Transverse colon (tissue), 4 donors: ENCODE measurements around the gene ADAMTS6. TPM values are rescaled to one million over a fixed set of nuclear protein-coding genes. Genes with fewer than 3 reads are reported as not detected.

Source experiments
- DNase-seq: peaks from one replicate; pipeline ENCODE4 v3.0.0-alpha.2; 2019
- H3K27ac ChIP-seq, 4 donors: fragments of 200-600 bp; sonication (generic); 2 replicates each; pipeline ENCODE4 v1.5.1; 2016 to 2018; ENCODE audit warnings: inconsistent platforms in 4 of 4
- H3K27me3 ChIP-seq: fragments of 200-600 bp; sonication (generic); 2 replicates; pipeline ENCODE4 v1.5.1; 2017; ENCODE audit warnings: inconsistent platforms
- H3K36me3 ChIP-seq, 4 donors: fragments of 200-600 bp; sonication (generic); 2 replicates each; pipeline ENCODE4 v1.5.1; 2017 to 2019; ENCODE audit warnings: inconsistent platforms in 4 of 4
- H3K4me1 ChIP-seq, 4 donors: fragments of 200-600 bp; sonication (generic); 2 replicates each; pipeline ENCODE4 v1.5.1; 2017 to 2020; ENCODE audit warnings: inconsistent platforms in 4 of 4
- H3K4me3 ChIP-seq, 4 donors: fragments of 200-600 bp; sonication (generic); 1 replicate in 1 of 4; 2 replicates in 3 of 4; pipeline versions ENCODE4 v1.5.1 to v1.6.1; 2017 to 2019; ENCODE audit warnings: inconsistent platforms in 4 of 4
- H3K9me3 ChIP-seq, 2 donors: fragments of 200-600 bp; sonication (generic); 2 replicates each; pipeline ENCODE4 v1.5.1; 2017 to 2019; ENCODE audit warnings: inconsistent platforms in 2 of 2
- EP300 ChIP-seq: sonication (generic); formaldehyde crosslinking; IDR thresholded peaks from one replicate; pipeline ENCODE4 v1.6.1; 2017; ENCODE audit warnings: antibody characterized with exemption, low read depth
- POLR2A ChIP-seq: fragments of 450-650 bp; IDR thresholded peaks from one replicate; pipeline ENCODE4 v1.6.1; 2016; ENCODE audit warnings: antibody characterized with exemption, mild to moderate bottlenecking, moderate library complexity
- POLR2AphosphoS5 ChIP-seq, 3 donors: sonication (generic); formaldehyde crosslinking; IDR thresholded peaks; one replicate each; pipeline ENCODE4 v1.6.1; 2016; ENCODE audit warnings: antibody characterized with exemption in 3 of 3
- WGBS, 2 donors: methylation state at CpG; one replicate each; pipeline ENCODE4 v1.1.5; 2018; ENCODE audit warnings: low coverage in 1 of 2; 5-methylcytosine and 5-hydroxymethylcytosine counted together
- in situ Hi-C, 4 donors: fragments of 200-750 bp; cut with MboI; loops; one replicate each; pipeline versions ENCODE4 v1.15.0 to v1.15.1; 2017; ENCODE audit warnings: low sequenced_read_pairs in 3 of 4, low pct_ligation_motif_present in 1 of 4, low pct_unique_long_range_greater_than_20kb in 1 of 4
- intact Hi-C: fragments of 100-400 bp; cut with DNase I; formaldehyde crosslinking; loops from one replicate; pipeline ENCODE4 v1.15.1; 2023; ENCODE audit warnings: low total_unique reads
- total RNA-seq, 4 donors: library from RNA; depleted of rRNA; stranded (reverse); fragments of >200 nt; gene quantifications; one replicate each; pipeline ENCODE4 v1.1.0, GENCODE V29; 2016
- TF ChIP-seq, protein P1 (sequence below), 5 experiments: fragments of 200-600 bp in 3 of 5; fragments of 450-650 bp in 2 of 5; sonication (generic) in 3 of 5; IDR thresholded peaks; 1 replicate in 2 of 5; 2 replicates in 3 of 5; pipeline ENCODE4 v1.5.1; 2016 to 2017; ENCODE audit warnings: antibody characterized with exemption in 5 of 5, inconsistent platforms in 3 of 5, mild to moderate bottlenecking in 2 of 5, moderate library complexity in 1 of 5

Gene ADAMTS6
- total RNA-seq, 4 donors from 2014 or later, result 0.96 to 2.2 (median 1.1) TPM; not detected in 1

GRCh38 chr5:65246741-65247140 lies 235.0 kb downstream of the ADAMTS6 start:
- TF ChIP-seq POLR2A, result no peak

DNA sequence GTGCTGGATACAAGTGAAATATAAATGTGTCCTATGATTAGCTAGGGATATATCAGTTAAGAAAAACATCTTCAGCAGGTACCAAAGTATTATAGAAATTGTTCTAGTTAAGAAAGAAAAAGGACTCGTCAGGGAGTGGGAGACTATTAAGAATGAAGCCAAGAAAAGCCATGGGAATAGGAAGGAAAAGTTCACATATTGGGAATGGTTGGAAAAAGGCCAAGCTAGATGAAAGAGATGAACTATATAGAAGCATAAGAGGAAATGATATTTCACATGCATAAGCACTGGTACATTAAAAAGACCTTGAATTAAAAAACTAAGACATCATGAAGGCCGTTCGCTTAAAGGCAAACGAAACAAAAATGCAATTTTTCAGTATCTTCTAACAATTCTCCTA lies 237.7 kb downstream of the ADAMTS6 start:
- peaks cover 0 to 3% (median under 1%) of the 10 kb centered on the region in 4 donors for H3K4me1 ChIP-seq
- H3K27me3 ChIP-seq, result no peaks in the 10 kb centered on the region
- DNase-seq, result no peak
- H3K36me3 ChIP-seq, result no peaks in the 10 kb centered on the region
- TF ChIP-seq POLR2A, result no peak
- TF ChIP-seq POLR2AphosphoS5 (IDR thresholded peaks at IDR 0.05), result no peak
- no peak for TF ChIP-seq EP300
- TF ChIP-seq, protein P1, sequence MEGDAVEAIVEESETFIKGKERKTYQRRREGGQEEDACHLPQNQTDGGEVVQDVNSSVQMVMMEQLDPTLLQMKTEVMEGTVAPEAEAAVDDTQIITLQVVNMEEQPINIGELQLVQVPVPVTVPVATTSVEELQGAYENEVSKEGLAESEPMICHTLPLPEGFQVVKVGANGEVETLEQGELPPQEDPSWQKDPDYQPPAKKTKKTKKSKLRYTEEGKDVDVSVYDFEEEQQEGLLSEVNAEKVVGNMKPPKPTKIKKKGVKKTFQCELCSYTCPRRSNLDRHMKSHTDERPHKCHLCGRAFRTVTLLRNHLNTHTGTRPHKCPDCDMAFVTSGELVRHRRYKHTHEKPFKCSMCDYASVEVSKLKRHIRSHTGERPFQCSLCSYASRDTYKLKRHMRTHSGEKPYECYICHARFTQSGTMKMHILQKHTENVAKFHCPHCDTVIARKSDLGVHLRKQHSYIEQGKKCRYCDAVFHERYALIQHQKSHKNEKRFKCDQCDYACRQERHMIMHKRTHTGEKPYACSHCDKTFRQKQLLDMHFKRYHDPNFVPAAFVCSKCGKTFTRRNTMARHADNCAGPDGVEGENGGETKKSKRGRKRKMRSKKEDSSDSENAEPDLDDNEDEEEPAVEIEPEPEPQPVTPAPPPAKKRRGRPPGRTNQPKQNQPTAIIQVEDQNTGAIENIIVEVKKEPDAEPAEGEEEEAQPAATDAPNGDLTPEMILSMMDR (IDR thresholded peaks at IDR 0.05), result no peak
- no peaks in the 10 kb centered on the region for H3K9me3 ChIP-seq
- intact Hi-C loops (no loop called here), in situ Hi-C loops (no loop called here)
- no peak overlapping the region for H3K27ac ChIP-seq
- no peak overlapping the region for H3K4me3 ChIP-seq
- WGBS, 2 donors, result 91 to 94% methylated on average over 4 of the region's 4 CpGs

More at GRCh38 chr5:65246741-65247140, 235.0 kb downstream of the ADAMTS6 start:
- intact Hi-C loops, result no loop called here
- H3K9me3 ChIP-seq, result no peaks in the 10 kb centered on the region
- H3K27ac ChIP-seq, result no peak overlapping the region
- no peaks in the 10 kb centered on the region for H3K36me3 ChIP-seq
- no peak overlapping the region for H3K4me3 ChIP-seq
- WGBS, 2 donors, result 61 to 82% methylated on average over 4 of the region's 4 CpGs
- no peak for DNase-seq
- in situ Hi-C loops, result no loop called here
- peaks cover 0 to 3% (median 2%) of the 10 kb centered on the region in 4 donors for H3K4me1 ChIP-seq
- no peaks in the 10 kb centered on the region for H3K27me3 ChIP-seq

- Histone ChIP-seq H3K9me3 (no peaks in the 10 kb centered on the region), H3K27ac (no peak overlapping the region), H3K36me3 (no peaks in the 10 kb centered on the region), H3K27me3 (no peaks in the 10 kb centered on the region), H3K4me1 (peaks cover 0 to 3% (median 0%) of the 10 kb centered on the region in 4 donors), H3K4me3 (no peak overlapping the region)
- WGBS, 2 donors, result 7 to 38% methylated on average over 2 of the region's 2 CpGs
- DNase-seq, result no peak
- intact Hi-C loops, result no loop called here
- in situ Hi-C loops, result no loop called here
- TF ChIP-seq, protein P1 (IDR thresholded peaks at IDR 0.05), result no peak
Measured at GRCh38 chr5:65243161-65243560, 238.6 kb downstream of the ADAMTS6 start.

DNA sequence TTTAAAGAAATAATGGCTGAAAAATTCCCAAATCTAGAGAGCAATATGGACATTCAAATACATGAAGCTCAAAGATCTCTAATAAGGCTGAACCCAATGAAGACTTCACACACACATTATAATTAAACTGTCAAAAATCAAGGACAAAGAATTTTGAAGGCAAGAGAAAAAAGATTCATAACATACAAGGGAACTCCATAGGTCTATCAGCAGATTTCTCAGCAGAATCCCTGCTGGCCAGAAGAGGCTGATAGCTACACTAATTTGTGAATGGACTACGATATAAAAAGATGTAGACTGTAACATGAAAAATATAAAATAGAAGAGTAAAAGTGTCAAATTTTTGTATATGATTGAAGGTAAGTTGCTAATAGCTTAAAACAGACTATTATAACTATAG lies 251.9 kb downstream of the ADAMTS6 start:
- Histone ChIP-seq H3K4me1 (no peaks in the 10 kb centered on the region), H3K9me3 (peaks cover 15 to 17% of the 10 kb centered on the region in 2 donors), H3K27me3 (no peaks in the 10 kb centered on the region), H3K27ac (no peak overlapping the region), H3K36me3 (no peaks in the 10 kb centered on the region), H3K4me3 (no peak overlapping the region)
- no peak for DNase-seq
- intact Hi-C loops (no loop called here), in situ Hi-C loops (no loop called here)
- 87 to 100% methylated on average over 1 of the region's 1 CpG for WGBS, 2 donors
- TF ChIP-seq, protein P1 (IDR thresholded peaks at IDR 0.05), result no peak
- TF ChIP-seq POLR2AphosphoS5 (IDR thresholded peaks at IDR 0.05), result no peak
- no peak for TF ChIP-seq EP300
- no peak for TF ChIP-seq POLR2A

DNA sequence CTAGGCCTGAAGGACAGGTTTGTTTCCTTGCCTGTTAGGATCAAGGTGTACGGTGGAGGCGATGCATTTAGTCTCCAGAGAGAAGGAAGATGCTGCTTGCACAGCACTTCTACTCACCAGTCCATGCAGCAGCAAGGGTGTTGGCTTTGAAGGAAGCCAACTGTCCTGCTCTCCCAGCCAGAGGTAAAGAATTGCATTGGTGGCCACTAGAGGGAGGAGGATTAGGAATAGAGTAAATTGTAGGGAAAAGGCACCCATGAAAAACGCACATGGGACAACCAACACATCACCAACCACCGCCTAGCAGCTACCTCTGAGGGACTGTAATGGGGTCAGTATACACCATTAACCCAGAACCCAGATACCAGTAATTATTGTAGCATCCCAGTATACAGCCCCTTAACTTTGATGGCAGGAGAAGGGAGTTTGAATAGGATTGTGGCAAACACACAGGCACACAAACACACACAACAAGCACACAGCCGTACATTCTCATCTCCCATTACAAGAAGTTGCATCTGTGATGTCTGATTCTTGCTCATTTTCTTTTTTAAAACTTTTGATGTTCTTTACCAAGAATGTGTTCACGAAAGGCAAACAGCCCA lies 267.7 kb downstream of the ADAMTS6 start:
- H3K36me3 ChIP-seq, result no peaks in the 10 kb centered on the region
- H3K9me3 ChIP-seq, result no peaks in the 10 kb centered on the region
- no peak for TF ChIP-seq POLR2AphosphoS5 (IDR thresholded peaks at IDR 0.05)
- TF ChIP-seq, protein P1 (IDR thresholded peaks at IDR 0.05), result peak; percentile 22 to 50 (median 43)
- TF ChIP-seq EP300, result no peak
- no peaks in the 10 kb centered on the region for H3K27me3 ChIP-seq
- peak; percentile 9 for DNase-seq
- H3K27ac ChIP-seq, result no peak overlapping the region
- H3K4me1 ChIP-seq, result no peaks in the 10 kb centered on the region
- 85 to 88% methylated on average over 4 to 6 of the region's 6 CpGs for WGBS, 2 donors
- intact Hi-C loops, result no loop called here
- no peak overlapping the region for H3K4me3 ChIP-seq
- in situ Hi-C loops, result no loop called here
